T-helper 17 cell (primary cell): ENCODE measurements around the gene CACNA2D2. TPM values are rescaled to one million over a fixed set of nuclear protein-coding genes. Genes with fewer than 3 reads are reported as not detected.
A peak's percentile ranks its signal among the peaks of the same experiment; 100 is the strongest.
"Not testable (repeated sequence)": the region's sequence is repeated elsewhere in the genome, so short reads cannot be mapped to it uniquely, and the experiment has no call there.

Source experiments
- ATAC-seq: fragments of 150-1000 bp; cut with Tn5 transposase; 2 replicates; pipeline ENCODE4 v1.10.0; 2021; ENCODE audit warnings: mild to moderate bottlenecking, moderate library complexity
- DNase-seq, 3 donors: peaks; one replicate each; pipeline versions ENCODE4 v3.0.0 to v3.0.0-alpha.2; 2020 to 2021
- H3K9me3 ChIP-seq: one replicate; pipeline ENCODE4 v1.7.0; 2013; ENCODE audit warnings: low read length, mild to moderate bottlenecking; ENCODE audit not compliant: control insufficient read depth, poor library complexity, severe bottlenecking
- H3K27ac Mint-ChIP-seq: one replicate; pipeline ENCODE4 v1.8.0; 2022; ENCODE audit warnings: mild to moderate bottlenecking, moderate library complexity, mixed read lengths
- H3K27me3 Mint-ChIP-seq: one replicate; pipeline ENCODE4 v1.8.0; 2022; ENCODE audit warnings: mixed read lengths
- H3K36me3 Mint-ChIP-seq: one replicate; pipeline ENCODE4 v1.8.0; 2022; ENCODE audit warnings: low read depth, mixed read lengths
- H3K4me1 Mint-ChIP-seq: one replicate; pipeline ENCODE4 v1.8.0; 2022; ENCODE audit warnings: mild to moderate bottlenecking, mixed read lengths
- H3K4me3 Mint-ChIP-seq: one replicate; pipeline ENCODE4 v1.8.0; 2022; ENCODE audit warnings: mild to moderate bottlenecking, moderate library complexity, mixed read lengths
- total RNA-seq, 4 donors: library from RNA in 2 of 4; stranded (reverse) in 2 of 4; gene quantifications; one replicate each; pipeline ENCODE4 v1.2.3 and lab custom pipeline; 2022 to 2026

Gene CACNA2D2
- total RNA-seq, 2 donors from 2014 or later: 2.2 to 3.5 TPM

DNA sequence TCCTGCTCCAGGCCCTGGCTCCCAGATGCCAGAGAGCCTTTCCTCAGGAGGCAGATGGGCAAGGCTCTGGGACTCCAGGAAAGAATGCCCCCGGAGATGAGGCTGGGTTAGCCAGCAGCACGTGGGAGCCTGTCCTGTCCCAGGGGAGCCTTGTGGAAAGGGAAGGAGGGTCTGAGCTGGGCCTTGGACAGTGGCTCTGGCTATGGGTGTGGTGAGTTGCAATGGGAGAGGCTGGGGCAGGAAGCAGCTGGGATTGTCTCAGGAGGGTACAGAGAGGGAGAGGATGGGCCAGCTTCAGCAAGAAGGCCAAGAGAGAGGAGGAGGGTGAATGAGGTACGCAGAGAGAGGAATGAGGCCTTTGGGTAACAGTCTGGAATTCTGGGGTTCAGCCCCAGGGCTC lies 17.4 kb upstream of the CACNA2D2 start:
- Mint-ChIP-seq H3K27ac (no peak overlapping the region), H3K4me3 (no peak overlapping the region), H3K27me3 (peaks cover 15% of the 10 kb centered on the region), H3K4me1 (peaks cover 10% of the 10 kb centered on the region), H3K36me3 (no peaks in the 10 kb centered on the region)
- H3K9me3 ChIP-seq: no peaks in the 10 kb centered on the region
- ATAC-seq: no peak
- DNase-seq: no peak

DNA sequence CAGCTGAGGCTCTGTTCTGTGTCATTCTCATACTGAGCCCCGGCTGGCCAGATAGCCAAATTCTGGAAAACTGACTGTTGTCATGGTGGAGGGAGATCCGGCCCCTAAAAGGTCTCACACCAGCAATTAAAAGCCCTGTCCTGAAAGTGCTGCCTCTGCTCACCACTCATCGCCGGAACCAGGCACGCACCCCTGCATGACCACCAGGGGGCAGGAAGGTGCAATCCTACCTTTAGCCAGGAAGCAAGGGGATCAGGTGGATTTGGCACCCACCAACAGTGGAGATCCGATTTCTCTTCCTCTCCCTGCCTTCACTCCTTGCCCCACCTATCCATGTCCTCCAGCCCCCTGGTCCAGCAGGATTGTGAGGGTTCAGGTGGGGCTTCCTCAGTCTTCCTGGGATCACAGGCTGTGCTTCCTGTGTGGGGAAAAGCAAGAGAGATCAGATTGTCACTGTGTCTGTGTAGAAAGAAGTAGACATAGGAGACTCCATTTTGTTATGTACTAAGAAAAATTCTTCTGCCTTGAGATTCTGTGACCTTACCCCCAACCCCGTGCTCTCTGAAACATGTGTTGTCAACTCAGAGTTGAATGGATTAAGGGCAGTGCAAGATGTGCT lies 16.1 kb upstream of the CACNA2D2 start:
- Mint-ChIP-seq H3K4me3 (no peak overlapping the region), H3K36me3 (no peaks in the 10 kb centered on the region), H3K27ac (no peak overlapping the region), H3K4me1 (peaks cover 10% of the 10 kb centered on the region), H3K27me3 (peaks cover 15% of the 10 kb centered on the region)
- DNase-seq (peak; percentile 52 to 64 (median 54)), ATAC-seq (peak; percentile 82)
- no peaks in the 10 kb centered on the region for H3K9me3 ChIP-seq

DNA sequence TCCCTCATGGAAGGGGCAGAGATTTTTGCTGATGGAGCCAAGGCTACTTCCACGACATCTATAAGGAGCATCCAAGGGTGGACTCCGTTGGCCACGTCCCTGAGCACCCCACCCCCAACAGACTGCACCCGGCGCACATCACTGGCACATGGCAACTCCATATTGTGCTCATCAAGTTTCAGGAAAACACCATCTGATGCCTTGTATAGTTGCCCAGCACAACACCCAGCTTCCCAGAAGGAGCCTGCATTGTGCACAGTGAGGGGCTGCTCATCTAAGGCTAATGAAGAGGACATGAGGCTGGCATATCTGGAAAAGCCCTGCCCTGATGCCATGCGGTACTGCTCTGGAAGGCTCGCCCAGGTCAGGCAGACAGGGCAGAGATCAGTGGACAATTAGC lies 15.0 kb upstream of the CACNA2D2 start:
- Mint-ChIP-seq H3K4me3 (no peak overlapping the region), H3K27me3 (peaks cover 15% of the 10 kb centered on the region), H3K36me3 (no peaks in the 10 kb centered on the region), H3K27ac (no peak overlapping the region), H3K4me1 (peaks cover 10% of the 10 kb centered on the region)
- H3K9me3 ChIP-seq: no peaks in the 10 kb centered on the region
- ATAC-seq: no peak
- DNase-seq: no peak

DNA sequence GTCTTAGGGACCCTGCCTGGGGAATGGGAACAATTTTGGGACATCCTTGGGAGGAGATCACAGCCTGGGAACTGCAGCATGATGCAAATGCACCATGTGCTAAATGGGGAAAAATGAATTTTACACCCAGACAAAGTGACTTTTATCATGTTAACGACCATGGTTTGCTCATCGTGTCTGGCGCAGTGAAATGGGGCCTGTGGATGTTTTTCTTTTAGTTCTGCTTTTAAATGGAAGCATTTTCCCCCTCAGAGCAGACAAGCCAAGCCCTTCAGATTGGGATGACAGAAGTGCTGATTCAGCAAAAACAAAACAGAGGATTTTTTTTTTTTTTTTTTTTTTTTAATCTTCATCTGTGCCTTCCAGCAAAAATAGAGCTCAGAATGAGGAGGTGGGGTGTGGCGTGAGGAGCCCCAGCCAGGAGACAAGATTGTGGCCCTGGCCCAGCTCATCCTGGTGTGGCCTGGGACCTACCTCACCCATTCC lies 14.3 kb upstream of the CACNA2D2 start:
- DNase-seq (no peak), ATAC-seq (no peak)
- H3K4me3 Mint-ChIP-seq: no peak overlapping the region
- H3K4me1 Mint-ChIP-seq: peaks cover 10% of the 10 kb centered on the region
- no peak overlapping the region for H3K27ac Mint-ChIP-seq
- no peaks in the 10 kb centered on the region for H3K36me3 Mint-ChIP-seq
- H3K9me3 ChIP-seq: no peaks in the 10 kb centered on the region
- peaks cover 15% of the 10 kb centered on the region for H3K27me3 Mint-ChIP-seq

DNA sequence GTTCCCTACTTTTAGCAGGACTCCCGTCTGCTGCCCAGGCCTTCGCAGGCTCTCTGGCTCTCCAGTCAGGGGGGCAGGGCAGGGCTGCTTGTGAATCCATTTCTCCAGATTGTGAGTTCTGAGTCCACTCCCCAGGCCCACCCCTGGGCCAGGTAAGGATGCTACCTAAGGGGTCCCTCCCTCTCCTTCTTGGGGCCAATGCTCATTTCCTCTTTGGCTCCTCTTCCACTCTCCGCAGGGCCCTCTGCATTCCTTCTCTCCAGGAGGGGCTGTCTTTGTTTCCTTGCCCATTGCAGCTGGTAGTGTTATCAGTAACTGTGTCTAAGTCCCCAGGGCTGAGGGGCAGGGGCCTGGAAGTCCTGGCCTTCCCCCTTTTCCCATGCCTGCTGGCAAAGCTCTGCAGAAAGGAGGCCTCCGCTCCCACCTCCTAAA lies 13.0 kb upstream of the CACNA2D2 start:
- Mint-ChIP-seq H3K27ac (peak overlapping the region; percentile 74), H3K4me1 (peaks cover 10% of the 10 kb centered on the region), H3K36me3 (no peaks in the 10 kb centered on the region), H3K27me3 (peaks cover 15% of the 10 kb centered on the region), H3K4me3 (no peak overlapping the region)
- no peak for ATAC-seq
- no peak for DNase-seq
- H3K9me3 ChIP-seq: no peaks in the 10 kb centered on the region

DNA sequence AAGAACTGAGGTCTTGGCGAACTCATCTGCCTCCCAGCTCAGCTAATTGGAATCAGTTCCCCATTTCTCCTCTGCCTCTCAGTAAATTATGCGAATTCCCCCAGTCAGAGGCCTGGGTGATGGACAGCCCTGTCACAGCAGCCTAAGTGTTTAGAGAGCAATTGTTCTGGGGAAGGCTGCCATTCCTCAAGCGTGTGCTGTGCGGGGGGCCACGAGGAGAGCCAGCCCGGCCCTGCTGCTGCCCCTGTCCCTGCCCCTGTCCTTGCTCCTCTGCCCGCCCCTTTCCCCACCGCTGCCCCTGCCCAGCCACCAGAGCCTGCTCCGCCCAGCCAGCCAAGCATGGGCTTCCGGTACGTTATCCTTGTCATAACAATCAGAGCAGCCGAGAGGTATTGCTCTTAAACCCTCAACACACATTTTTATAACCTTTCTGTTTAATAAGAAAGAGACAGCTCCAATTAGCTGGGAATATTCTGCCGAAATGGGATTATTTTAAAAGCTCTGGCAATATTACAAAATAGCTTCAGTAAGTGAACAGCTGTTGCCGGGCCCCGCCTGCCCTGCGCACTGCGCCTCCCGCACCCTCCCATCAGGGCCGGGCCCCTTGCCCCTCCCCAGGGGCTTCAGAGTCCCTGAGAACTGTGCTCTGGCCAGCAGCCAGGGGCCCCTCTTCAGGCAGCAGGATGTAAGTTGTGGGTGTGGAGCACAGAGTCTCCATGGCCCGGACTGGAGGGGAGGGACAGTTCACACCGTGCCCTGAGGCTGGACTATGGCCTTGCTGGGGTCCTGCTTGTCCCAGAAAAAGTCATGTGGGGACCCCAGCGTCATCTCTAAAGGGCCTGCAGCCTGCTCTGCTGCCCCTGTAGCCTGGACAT lies 12.4 kb upstream of the CACNA2D2 start:
- no peak overlapping the region for H3K27ac Mint-ChIP-seq
- no peaks in the 10 kb centered on the region for H3K36me3 Mint-ChIP-seq
- DNase-seq (no peak), ATAC-seq (peak; percentile 58)
- H3K4me3 Mint-ChIP-seq: no peak overlapping the region
- peaks cover 10% of the 10 kb centered on the region for H3K27me3 Mint-ChIP-seq
- H3K4me1 Mint-ChIP-seq: peaks cover 10% of the 10 kb centered on the region
- H3K9me3 ChIP-seq: no peaks in the 10 kb centered on the region

DNA sequence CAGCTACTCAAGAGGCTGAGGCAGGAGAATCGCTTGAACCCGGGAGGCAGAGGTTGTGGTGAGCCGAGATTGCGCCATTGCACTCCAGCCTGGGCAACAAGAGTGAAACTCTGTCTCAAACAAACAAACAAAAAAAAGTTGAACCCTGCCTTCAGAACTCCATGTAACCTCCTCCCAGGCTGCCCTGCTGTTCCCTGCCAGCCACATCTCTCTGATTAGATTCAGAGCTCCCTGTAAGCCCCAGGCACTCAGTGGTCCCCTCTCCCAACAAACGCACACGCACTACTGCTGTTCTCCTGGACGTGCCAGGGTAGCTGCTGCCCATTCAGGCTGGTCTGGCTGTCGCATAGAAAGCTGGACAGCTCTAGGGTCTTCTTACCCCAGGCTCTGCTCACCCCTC lies 9.5 kb upstream of the CACNA2D2 start:
- not testable (repeated sequence) for H3K27ac Mint-ChIP-seq, H3K4me3 Mint-ChIP-seq, H3K36me3 Mint-ChIP-seq, DNase-seq, ATAC-seq, H3K4me1 Mint-ChIP-seq, H3K9me3 ChIP-seq
- H3K27me3 Mint-ChIP-seq: peaks cover 16% of the 10 kb centered on the region

DNA sequence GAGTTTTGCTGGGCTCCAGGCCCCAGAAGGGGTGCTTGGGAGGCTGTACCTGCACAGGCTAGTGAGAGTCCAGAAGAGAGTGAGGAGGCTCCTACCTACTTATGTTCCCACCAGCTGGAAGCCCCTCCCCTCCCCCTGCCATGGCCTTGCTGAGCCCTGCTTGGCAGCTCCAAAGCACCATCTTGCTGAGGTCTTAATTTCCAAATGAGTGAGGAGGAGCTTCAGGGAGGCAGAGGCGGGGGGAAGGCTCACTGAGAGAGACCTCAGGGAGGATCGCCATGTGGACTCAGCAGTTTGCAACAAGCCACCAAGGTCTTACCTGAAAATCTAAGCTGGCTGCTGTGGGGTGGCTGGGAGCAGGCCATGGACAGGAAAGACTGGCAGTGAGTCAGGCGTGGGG lies 8.7 kb upstream of the CACNA2D2 start:
- ATAC-seq (no peak), DNase-seq (no peak)
- no peaks in the 10 kb centered on the region for H3K36me3 Mint-ChIP-seq
- peaks cover 6% of the 10 kb centered on the region for H3K4me1 Mint-ChIP-seq
- H3K4me3 Mint-ChIP-seq: no peak overlapping the region
- peaks cover 16% of the 10 kb centered on the region for H3K27me3 Mint-ChIP-seq
- no peaks in the 10 kb centered on the region for H3K9me3 ChIP-seq
- no peak overlapping the region for H3K27ac Mint-ChIP-seq

DNA sequence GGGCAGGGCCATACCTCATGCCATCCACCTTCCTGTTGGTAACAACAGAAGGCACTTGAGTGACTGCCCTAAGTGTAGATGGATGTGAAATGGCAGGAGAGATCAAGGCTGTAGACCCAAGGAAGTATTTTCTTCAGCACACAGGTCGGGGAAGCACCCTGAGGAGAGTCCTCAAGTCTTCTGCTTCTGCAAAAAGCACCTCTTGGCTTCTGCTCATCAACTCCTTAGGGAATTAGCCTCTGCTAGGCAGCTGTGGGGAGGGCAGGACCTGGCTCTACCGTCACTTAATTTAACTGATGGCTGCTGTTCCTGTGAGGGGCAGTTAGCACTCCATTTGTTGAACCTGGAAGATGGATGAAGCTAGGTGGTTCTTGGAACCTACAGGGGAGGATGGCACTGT lies 6.9 kb upstream of the CACNA2D2 start:
- no peaks in the 10 kb centered on the region for H3K9me3 ChIP-seq
- Mint-ChIP-seq H3K4me3 (no peak overlapping the region), H3K27ac (no peak overlapping the region), H3K4me1 (peaks cover 5% of the 10 kb centered on the region), H3K27me3 (peaks cover 11% of the 10 kb centered on the region), H3K36me3 (no peaks in the 10 kb centered on the region)
- ATAC-seq (no peak), DNase-seq (no peak)

DNA sequence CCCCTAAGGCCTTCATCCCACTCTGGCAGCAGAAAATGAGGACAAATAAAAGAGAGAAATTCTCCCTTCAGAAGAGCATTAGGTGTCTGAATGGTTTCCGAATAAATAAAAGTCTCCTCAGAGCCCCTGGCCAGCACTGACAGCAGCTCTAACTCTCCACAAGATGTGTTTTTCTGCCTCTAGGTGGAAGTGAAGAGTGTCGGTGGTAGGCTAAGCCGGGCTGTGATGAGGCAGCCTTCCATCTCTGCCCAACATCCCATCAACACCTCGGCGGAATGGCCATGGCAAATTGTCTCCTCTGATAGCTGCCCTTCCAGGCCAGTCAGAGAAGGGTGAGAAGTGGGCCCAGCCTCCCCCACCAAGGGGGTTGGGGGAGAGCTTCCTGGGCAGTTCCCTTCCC lies 6.3 kb upstream of the CACNA2D2 start:
- Mint-ChIP-seq H3K4me1 (peaks cover 5% of the 10 kb centered on the region), H3K27ac (no peak overlapping the region), H3K36me3 (no peaks in the 10 kb centered on the region), H3K27me3 (peaks cover 13% of the 10 kb centered on the region), H3K4me3 (no peak overlapping the region)
- ATAC-seq (no peak), DNase-seq (no peak)
- H3K9me3 ChIP-seq: no peaks in the 10 kb centered on the region

DNA sequence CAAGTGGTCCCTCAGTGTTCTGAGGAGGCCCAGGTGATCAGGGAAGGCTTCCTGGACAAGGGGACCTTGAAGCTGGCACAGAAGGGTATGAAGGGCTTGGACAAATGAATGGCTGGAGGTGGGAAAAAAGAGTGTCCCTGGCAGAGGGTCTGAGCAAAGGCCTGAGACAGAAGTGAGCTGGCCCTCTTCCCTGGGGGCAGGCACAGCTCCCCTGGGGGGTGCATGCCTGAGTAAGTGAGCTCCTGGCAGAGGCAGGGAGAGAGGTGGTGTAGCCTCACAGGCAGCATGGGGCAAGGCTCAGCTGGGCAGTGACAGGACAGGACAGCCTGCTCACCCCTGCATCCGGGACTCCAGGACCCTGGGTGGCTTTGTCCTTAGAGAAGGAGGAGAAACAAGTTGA lies 5.4 kb upstream of the CACNA2D2 start:
- Mint-ChIP-seq H3K27me3 (peaks cover 13% of the 10 kb centered on the region), H3K27ac (no peak overlapping the region), H3K36me3 (no peaks in the 10 kb centered on the region), H3K4me3 (no peak overlapping the region), H3K4me1 (peaks cover 6% of the 10 kb centered on the region)
- H3K9me3 ChIP-seq: no peaks in the 10 kb centered on the region
- DNase-seq (no peak), ATAC-seq (no peak)

DNA sequence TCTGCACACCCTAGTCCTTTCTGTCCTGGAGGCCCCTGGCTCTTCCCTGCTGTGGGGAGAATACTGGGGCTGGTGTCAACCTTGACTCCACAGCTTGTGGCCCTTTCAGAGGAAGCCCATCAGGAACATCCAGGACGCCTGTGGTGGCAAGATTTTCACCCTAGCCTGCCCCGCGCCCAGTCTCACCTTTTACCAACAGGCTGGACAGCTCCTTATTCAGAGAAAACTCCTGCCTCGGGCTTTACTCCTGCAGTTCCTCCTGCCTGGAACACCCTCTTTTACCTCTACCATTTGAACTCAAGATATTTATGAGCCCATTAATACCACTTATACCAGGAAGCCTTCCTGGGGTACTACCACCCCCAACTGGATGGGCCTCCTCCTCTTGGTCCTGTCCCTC lies 2.7 kb upstream of the CACNA2D2 start:
- Mint-ChIP-seq H3K27ac (no peak overlapping the region), H3K36me3 (no peaks in the 10 kb centered on the region), H3K4me1 (peaks cover 10% of the 10 kb centered on the region), H3K4me3 (no peak overlapping the region), H3K27me3 (peaks cover 26% of the 10 kb centered on the region)
- no peak for ATAC-seq
- DNase-seq: no peak
- H3K9me3 ChIP-seq: no peaks in the 10 kb centered on the region

DNA sequence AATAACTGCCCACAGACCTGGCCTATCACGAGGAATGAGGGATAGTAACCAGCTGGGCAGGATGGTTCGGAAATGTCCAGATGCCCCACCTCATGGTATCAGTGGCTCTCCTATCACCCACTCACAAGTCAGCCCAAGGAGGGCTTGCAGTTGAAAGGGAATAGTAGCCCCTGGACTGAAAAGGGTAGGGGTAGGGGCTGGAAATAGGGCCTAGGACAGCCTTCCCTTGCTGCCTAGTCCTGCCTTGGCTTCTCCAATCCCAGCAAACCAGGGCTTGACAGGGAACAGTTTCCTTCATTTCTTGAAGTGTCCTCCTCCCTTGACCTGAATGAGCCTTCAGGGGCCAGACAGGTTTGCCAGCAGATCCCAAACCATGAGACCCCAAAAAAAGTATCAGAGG lies 1.2 kb upstream of the CACNA2D2 start:
- H3K9me3 ChIP-seq: no peaks in the 10 kb centered on the region
- peak overlapping the region; percentile 82 for H3K4me3 Mint-ChIP-seq
- ATAC-seq (no peak), DNase-seq (no peak)
- no peak overlapping the region for H3K27ac Mint-ChIP-seq
- peaks cover 7% of the 10 kb centered on the region for H3K4me1 Mint-ChIP-seq
- H3K36me3 Mint-ChIP-seq: no peaks in the 10 kb centered on the region
- peaks cover 31% of the 10 kb centered on the region for H3K27me3 Mint-ChIP-seq
